Measurements from ENCODE around the gene FBXO17.

The FBXO17 gene

DNA sequence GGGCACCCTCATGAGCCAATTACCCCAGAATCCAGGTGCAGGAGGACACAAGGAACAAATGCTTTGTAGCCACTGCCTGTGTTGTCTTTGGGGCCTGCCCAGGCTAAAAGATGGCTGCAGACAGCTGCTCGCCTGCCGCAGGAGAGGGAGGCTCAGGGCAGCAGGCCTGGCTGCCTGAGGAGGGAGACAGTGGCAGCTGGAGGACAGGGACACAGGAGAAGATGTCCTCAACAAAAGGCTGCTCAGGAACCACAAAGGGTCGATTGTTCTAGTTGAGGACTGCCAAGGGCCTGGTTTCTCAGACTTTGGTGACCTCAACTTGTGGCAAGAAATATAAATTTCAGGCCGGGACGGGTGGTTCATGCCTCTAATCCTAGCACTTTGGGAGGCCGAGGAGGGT, 83.8 kb downstream of the FBXO17 start:
- DNase-seq (ENCODE audit: low read depth in 2 of 2), result no peak
